Stomach (tissue), 9 donors: ENCODE data around the gene UNC5B. TPM values are rescaled to one million over a fixed set of nuclear protein-coding genes. Genes with fewer than 3 reads are reported as not detected.

Source experiments
- DNase-seq, 2 donors: peaks; one replicate each; pipeline versions ENCODE4 v3.0.0 to v3.0.0-alpha.2; 2013 to 2019
- H3K27ac ChIP-seq, 5 donors: fragments of 200-600 bp in 4 of 5; sonication (generic) in 4 of 5; one replicate each; pipeline ENCODE4 v1.5.1; 2013 to 2019; ENCODE audit warnings: mild to moderate bottlenecking in 1 of 5, moderate library complexity in 1 of 5
- H3K27me3 ChIP-seq, 3 donors: fragments of 200-600 bp; sonication (generic); one replicate each; pipeline ENCODE4 v1.5.1; 2017 to 2019; ENCODE audit warnings: mixed run types in 1 of 3
- H3K36me3 ChIP-seq, 4 donors: fragments of 200-600 bp; sonication (generic); 1 replicate in 3 of 4; 2 replicates in 1 of 4; pipeline ENCODE4 v1.5.1; 2016 to 2019
- H3K4me1 ChIP-seq, 4 donors: fragments of 200-600 bp; sonication (generic); one replicate each; pipeline ENCODE4 v1.5.1; 2016 to 2019
- H3K4me3 ChIP-seq, 4 donors: fragments of 200-600 bp; sonication (generic) in 3 of 4; one replicate each; pipeline ENCODE4 v1.5.1; 2016 to 2019; ENCODE audit warnings: mild to moderate bottlenecking in 1 of 4
- H3K9me3 ChIP-seq, 4 donors: fragments of 200-600 bp; sonication (generic); one replicate each; pipeline ENCODE4 v1.5.1; 2016 to 2019
- CTCF ChIP-seq, 7 experiments: fragments of 450-650 bp in 4 of 7; fragments of 200-600 bp in 3 of 7; sonication (generic) in 3 of 7; IDR thresholded peaks; one replicate each; pipeline ENCODE4 v1.5.1; 2016 to 2019; ENCODE audit warnings: antibody characterized with exemption in 7 of 7, control low read depth in 2 of 7, mild to moderate bottlenecking in 1 of 7
- EP300 ChIP-seq: sonication (generic); formaldehyde crosslinking; IDR thresholded peaks from one replicate; pipeline ENCODE4 v1.6.1; 2017; ENCODE audit warnings: antibody characterized with exemption
- POLR2A ChIP-seq, 4 donors: fragments of 450-650 bp; IDR thresholded peaks; one replicate each; pipeline ENCODE4 v1.6.1; 2016; ENCODE audit warnings: antibody characterized with exemption in 4 of 4, control low read depth in 2 of 4, mild to moderate bottlenecking in 1 of 4, moderate library complexity in 1 of 4
- POLR2AphosphoS5 ChIP-seq, 3 donors: sonication (generic); formaldehyde crosslinking; IDR thresholded peaks; one replicate each; pipeline ENCODE4 v1.6.1; 2016; ENCODE audit warnings: antibody characterized with exemption in 3 of 3
- WGBS, 5 donors: extraction: QIAGEN DNeasy Blood & Tissue Kit in 3 of 5; methylation state at CpG; one replicate each; pipeline versions ENCODE4 v1.1.5 to v1.1.7; 2013 to 2018; 5-methylcytosine and 5-hydroxymethylcytosine counted together
- intact Hi-C: fragments of 100-400 bp; cut with DNase I; formaldehyde crosslinking; loops from one replicate; pipeline ENCODE4 v1.15.1; 2023; ENCODE audit warnings: low total_unique reads
- polyA plus RNA-seq, 3 donors: library from polyadenylated mRNA; stranded (reverse); fragments of 200-250 nt; gene quantifications; one replicate each; pipeline ENCODE4 v1.2.3, GENCODE V29; 2013
- total RNA-seq, 5 donors: library from RNA; depleted of rRNA; stranded (reverse); fragments of >200 nt; gene quantifications; one replicate each; pipeline versions ENCODE4 v1.1.0 to v1.2.3, GENCODE V29; 2014 to 2016
- donor health status: healthy with polysubstance abuse.
- donor health status: Bipolar disorder and iron deficiency.
- donor health status: healthy.

The UNC5B gene
- total and polyA plus RNA-seq, 8 donors: 1.4 to 42.9 (median 5.7) TPM

DNA sequence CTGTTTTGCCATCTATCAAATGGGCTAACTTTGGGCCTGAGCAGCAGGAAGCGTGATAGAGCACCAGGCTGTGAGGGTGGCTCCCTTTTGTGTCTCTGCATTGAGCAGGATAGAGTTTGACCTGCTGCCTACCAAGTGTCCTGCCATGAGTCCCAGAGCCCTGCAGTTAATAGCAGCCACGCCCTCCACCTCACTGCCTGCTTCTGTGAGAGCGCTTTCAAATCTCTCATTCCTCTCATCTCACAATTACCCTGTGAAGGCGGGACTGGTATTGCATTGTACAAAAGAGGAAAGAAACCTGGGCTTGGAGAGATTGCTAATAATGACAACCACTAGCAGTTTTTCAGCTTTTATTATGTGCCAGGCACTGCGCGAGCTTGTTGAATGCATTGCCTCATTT is 39.9 kb downstream of the UNC5B start:
- no peaks in the 10 kb centered on the region for H3K9me3 ChIP-seq
- DNase-seq: peak; percentile 60 to 71
- no peak for TF ChIP-seq CTCF (IDR thresholded peaks at IDR 0.05)
- peak in 1 of 3 donors; percentile 42 for TF ChIP-seq POLR2AphosphoS5 (IDR thresholded peaks at IDR 0.05)
- H3K36me3 ChIP-seq: no peaks in the 10 kb centered on the region
- H3K4me1 ChIP-seq: peaks cover 24 to 55% (median 45%) of the 10 kb centered on the region in 4 donors
- H3K4me3 ChIP-seq: no peak overlapping the region
- intact Hi-C loops: no loop called here
- 61 to 77% (median 65%) methylated on average over 6 of the region's 6 CpGs for WGBS, 5 donors
- H3K27me3 ChIP-seq: no peaks in the 10 kb centered on the region
- H3K27ac ChIP-seq: peak overlapping the region in 1 of 5 donors; percentile 50

GRCh38 chr10:71253981-71254818 is 41.8 kb downstream of the UNC5B start:
- TF ChIP-seq POLR2AphosphoS5 (IDR thresholded peaks at IDR 0.05) (no peak), POLR2A (IDR thresholded peaks at IDR 0.05) (no peak), EP300 (no peak), CTCF (IDR thresholded peaks at IDR 0.05) (no peak)
- no peak for DNase-seq
- Histone ChIP-seq H3K4me1 (peaks cover 19 to 36% (median 28%) of the 10 kb centered on the region in 4 donors), H3K36me3 (no peaks in the 10 kb centered on the region), H3K9me3 (no peaks in the 10 kb centered on the region), H3K4me3 (no peak overlapping the region), H3K27ac (peak overlapping the region in 3 of 5 donors; percentile 18 to 72 (median 21)), H3K27me3 (no peaks in the 10 kb centered on the region)
- 82 to 90% (median 88%) methylated on average over 12 to 17 of the region's 17 CpGs for WGBS, 5 donors
- intact Hi-C loops: no loop called here

DNA sequence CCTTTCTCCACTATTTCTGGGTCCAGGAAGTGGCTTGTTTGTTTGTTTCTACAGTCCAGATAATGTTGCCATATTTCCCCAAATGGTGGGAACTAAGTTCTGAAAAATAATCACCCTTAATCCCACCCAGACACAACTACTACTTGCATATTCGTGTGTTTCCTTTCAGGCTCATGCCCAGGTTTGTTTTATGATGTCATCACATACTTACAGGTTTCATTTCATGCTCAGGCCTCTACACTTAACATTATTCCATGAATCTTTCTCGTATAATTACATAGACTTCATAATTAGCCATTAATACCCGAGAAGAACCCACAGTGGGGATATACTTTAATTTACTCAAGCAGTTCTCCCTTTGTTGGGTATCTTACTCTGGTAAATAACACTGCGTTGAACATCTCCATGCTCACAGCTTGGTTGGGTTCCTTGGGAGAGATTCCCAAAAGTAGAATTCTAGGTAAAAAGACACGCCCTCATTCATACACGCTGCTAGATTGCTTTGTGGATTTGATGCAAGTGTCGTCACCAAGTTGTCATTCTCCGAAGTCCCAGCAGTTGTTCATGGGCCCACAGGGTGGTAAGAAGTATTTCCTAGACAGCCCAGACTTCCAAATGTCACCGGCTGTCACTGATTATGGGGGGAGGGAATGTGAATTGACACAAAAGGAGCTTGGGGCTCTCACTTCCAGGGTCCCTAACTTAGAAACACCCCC is 42.6 kb downstream of the UNC5B start:
- Histone ChIP-seq H3K27ac (peak overlapping the region; percentile 12 to 79 (median 65)), H3K4me1 (peaks cover 23 to 40% (median 32%) of the 10 kb centered on the region in 4 donors), H3K27me3 (no peaks in the 10 kb centered on the region), H3K36me3 (no peaks in the 10 kb centered on the region), H3K4me3 (no peak overlapping the region), H3K9me3 (no peaks in the 10 kb centered on the region)
- intact Hi-C loops: no loop called here
- 71 to 83% (median 81%) methylated on average over 9 of the region's 9 CpGs for WGBS, 5 donors
- no peak for TF ChIP-seq POLR2A (IDR thresholded peaks at IDR 0.05)
- TF ChIP-seq EP300: no peak
- no peak for TF ChIP-seq POLR2AphosphoS5 (IDR thresholded peaks at IDR 0.05)
- TF ChIP-seq CTCF (IDR thresholded peaks at IDR 0.05): no peak
- no peak for DNase-seq

DNA sequence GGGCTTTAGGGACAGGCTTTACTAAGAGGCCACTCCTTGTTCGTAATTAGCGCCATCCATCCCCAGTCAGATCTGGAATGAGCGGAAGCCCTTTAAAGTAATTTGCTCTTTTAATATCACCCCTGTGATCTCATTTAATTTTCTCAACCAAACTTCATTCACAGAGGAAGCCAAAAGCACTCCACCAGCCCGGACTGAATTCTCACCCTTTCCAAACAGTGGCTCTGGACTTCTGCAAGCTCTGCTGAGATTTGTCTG is 43.1 kb downstream of the UNC5B start:
- no peaks in the 10 kb centered on the region for H3K9me3 ChIP-seq
- peaks cover 28 to 44% (median 34%) of the 10 kb centered on the region in 4 donors for H3K4me1 ChIP-seq
- no peak overlapping the region for H3K4me3 ChIP-seq
- H3K36me3 ChIP-seq: no peaks in the 10 kb centered on the region
- intact Hi-C loops: no loop called here
- DNase-seq: no peak
- WGBS, 5 donors: 73 to 79% (median 76%) methylated on average over 4 of the region's 4 CpGs
- H3K27me3 ChIP-seq: no peaks in the 10 kb centered on the region
- H3K27ac ChIP-seq: peak overlapping the region; percentile 12 to 79 (median 65)
- TF ChIP-seq CTCF (IDR thresholded peaks at IDR 0.05): no peak
